ENCODE data around the gene PDE4B. TPM values are rescaled to one million over a fixed set of nuclear protein-coding genes. Genes with fewer than 3 reads are reported as not detected.

PDE4B gene
- total and polyA plus RNA-seq, 2 donors from 2014 or later, result 2.0 to 8.7 TPM

DNA sequence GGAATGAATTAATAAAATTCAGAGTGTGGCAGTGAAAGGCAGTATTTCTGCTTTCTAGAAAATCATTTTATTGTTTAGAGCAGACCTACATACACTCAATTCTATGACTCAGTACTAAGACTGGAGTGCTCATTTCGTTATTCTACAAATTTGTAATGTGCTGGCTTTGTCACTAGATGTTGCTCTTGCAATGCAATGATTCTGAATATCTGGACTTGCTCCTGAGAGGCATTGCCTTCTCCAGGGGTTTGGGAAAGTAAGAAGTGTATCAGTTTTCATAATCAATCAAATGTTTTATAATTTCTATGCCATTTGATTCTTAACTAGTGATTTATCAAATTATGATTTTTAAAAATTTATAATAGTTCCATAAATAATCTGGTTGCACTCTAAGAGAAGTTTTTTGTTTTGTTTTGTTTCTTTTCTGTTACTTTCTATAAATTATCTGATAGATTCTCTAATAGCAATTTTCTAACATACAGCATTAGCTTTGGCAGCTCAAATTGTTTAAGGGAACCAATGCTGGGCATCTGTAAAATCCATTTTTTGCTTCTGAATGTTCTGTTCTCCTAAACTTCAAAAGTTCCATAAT lies 460.7 kb downstream of the PDE4B start:
- H3K4me3 ChIP-seq (ENCODE audit: low read length in 3 of 3), result no peak overlapping the region
- no peaks in the 10 kb centered on the region for H3K36me3 ChIP-seq (ENCODE audit: control insufficient read depth in 2 of 3, insufficient read depth in 3 of 3, low read length in 3 of 3)
- H3K4me1 ChIP-seq (ENCODE audit: control insufficient read depth in 2 of 3, insufficient read depth in 2 of 3, low read depth in 1 of 3, low read length in 3 of 3), result no peaks in the 10 kb centered on the region
- no peaks in the 10 kb centered on the region for H3K27me3 ChIP-seq (ENCODE audit: control insufficient read depth, insufficient read depth, low read length)
- H3K9ac ChIP-seq (ENCODE audit: low read length in 3 of 3), result no peak overlapping the region
- intact Hi-C loops (cut with DNase I), result loop anchor here (5.0 kb wide), 1 partner anchor 194 kb away; no protein-coding TSS in a partner anchor
- H3K27ac ChIP-seq (ENCODE audit: low read depth in 2 of 2, low read length in 2 of 2), result no peak overlapping the region
- TF ChIP-seq, protein P1, sequence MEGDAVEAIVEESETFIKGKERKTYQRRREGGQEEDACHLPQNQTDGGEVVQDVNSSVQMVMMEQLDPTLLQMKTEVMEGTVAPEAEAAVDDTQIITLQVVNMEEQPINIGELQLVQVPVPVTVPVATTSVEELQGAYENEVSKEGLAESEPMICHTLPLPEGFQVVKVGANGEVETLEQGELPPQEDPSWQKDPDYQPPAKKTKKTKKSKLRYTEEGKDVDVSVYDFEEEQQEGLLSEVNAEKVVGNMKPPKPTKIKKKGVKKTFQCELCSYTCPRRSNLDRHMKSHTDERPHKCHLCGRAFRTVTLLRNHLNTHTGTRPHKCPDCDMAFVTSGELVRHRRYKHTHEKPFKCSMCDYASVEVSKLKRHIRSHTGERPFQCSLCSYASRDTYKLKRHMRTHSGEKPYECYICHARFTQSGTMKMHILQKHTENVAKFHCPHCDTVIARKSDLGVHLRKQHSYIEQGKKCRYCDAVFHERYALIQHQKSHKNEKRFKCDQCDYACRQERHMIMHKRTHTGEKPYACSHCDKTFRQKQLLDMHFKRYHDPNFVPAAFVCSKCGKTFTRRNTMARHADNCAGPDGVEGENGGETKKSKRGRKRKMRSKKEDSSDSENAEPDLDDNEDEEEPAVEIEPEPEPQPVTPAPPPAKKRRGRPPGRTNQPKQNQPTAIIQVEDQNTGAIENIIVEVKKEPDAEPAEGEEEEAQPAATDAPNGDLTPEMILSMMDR (IDR thresholded peaks at IDR 0.05; ENCODE audit: borderline replicate concordance, extremely low read depth, insufficient read depth), result peak; percentile 81
- peak; percentile 99 for FAIRE-seq
- no peaks in the 10 kb centered on the region for H3K9me3 ChIP-seq (ENCODE audit: control insufficient read depth in 2 of 3, insufficient read depth in 1 of 3, low read length in 3 of 3)
- peak in 2 of 5 donors; percentile 70 to 78 for DNase-seq

DNA sequence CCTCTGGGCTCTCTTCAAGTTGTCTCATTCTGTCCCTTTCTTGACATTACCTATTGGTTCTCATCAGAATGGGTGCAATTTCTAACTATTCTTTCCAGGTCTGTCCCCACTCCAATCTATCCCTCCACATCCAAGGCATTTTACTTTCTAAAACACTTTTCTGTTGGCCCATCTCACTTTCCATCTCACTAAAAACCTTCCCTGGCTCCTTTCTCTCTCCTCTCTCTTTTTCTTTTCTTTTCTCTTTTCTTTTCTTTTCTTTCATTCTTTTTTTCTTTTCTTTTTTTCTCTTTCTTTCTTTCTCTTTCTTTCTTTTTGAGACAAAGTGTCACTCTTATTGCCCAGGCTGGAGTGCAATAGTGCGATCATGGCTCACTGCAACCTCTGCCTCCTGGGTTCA lies 462.1 kb downstream of the PDE4B start:
- FAIRE-seq, result no peak

DNA sequence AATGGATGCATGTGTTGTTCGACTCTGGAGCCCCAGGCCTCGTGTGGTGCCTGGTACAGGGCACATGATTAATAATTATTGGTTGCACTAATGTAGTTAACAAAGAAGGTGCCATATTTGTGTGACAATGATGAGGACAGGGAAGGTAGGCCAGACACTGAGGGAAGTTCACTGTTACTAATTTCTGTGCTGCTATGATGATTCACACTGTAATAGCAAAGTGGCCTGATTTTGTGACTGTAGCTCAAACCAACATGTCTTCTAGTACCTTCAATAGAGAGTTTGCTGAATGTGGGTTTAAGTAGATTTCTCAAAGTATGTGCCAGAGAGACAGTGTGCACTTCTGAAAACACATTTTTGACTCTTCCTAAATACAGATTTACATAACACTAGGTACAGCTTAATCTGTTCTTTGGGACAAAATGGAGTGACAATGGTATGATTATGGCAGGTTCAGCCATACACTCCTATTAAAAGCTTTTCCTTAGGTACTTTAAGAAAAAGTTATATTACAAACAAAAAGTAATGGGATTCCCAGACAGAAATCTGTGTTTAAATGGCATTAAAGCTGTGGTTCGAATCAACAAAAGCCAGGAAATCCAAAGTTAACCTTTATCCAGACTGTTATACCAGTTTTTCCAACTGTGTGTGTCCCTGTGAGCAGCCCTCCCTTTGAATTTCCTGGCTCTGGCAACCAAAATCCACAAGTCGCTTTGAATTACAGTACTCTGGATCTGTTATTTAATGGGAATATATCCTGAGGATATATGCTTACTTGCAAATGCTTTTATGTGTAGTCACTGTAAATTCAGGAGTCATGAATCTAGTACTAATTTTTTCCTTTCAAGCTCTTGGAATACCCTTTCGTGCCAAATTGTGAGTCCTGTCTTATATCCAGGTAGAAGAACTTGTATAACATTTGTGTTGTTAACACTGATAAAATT lies 464.2 kb downstream of the PDE4B start:
- Histone ChIP-seq H3K4me3 (ENCODE audit: low read length in 3 of 3) (no peak overlapping the region), H3K27ac (ENCODE audit: low read depth in 2 of 2, low read length in 2 of 2) (no peak overlapping the region), H3K4me1 (ENCODE audit: control insufficient read depth in 2 of 3, insufficient read depth in 2 of 3, low read depth in 1 of 3, low read length in 3 of 3) (no peaks in the 10 kb centered on the region), H3K9ac (ENCODE audit: low read length in 3 of 3) (no peak overlapping the region), H3K9me3 (ENCODE audit: control insufficient read depth in 2 of 3, insufficient read depth in 1 of 3, low read length in 3 of 3) (no peaks in the 10 kb centered on the region), H3K27me3 (ENCODE audit: control insufficient read depth, insufficient read depth, low read length) (no peaks in the 10 kb centered on the region), H3K36me3 (ENCODE audit: control insufficient read depth in 2 of 3, insufficient read depth in 3 of 3, low read length in 3 of 3) (no peaks in the 10 kb centered on the region)
- no peak for DNase-seq
- intact Hi-C loops (cut with DNase I), result no loop called here
- no peak for FAIRE-seq
- TF ChIP-seq, protein P1 (IDR thresholded peaks at IDR 0.05; ENCODE audit: borderline replicate concordance, extremely low read depth, insufficient read depth), result no peak

More for the DNA sequence above, 462.1 kb downstream of the PDE4B start:
- no peak overlapping the region for H3K9ac ChIP-seq (ENCODE audit: low read length in 3 of 3)
- no peaks in the 10 kb centered on the region for H3K27me3 ChIP-seq (ENCODE audit: control insufficient read depth, insufficient read depth, low read length)
- no peaks in the 10 kb centered on the region for H3K4me1 ChIP-seq (ENCODE audit: control insufficient read depth in 2 of 3, insufficient read depth in 2 of 3, low read depth in 1 of 3, low read length in 3 of 3)
- H3K4me3 ChIP-seq (ENCODE audit: low read length in 3 of 3), result no peak overlapping the region
- TF ChIP-seq, protein P1 (IDR thresholded peaks at IDR 0.05; ENCODE audit: borderline replicate concordance, extremely low read depth, insufficient read depth), result no peak
- H3K9me3 ChIP-seq (ENCODE audit: control insufficient read depth in 2 of 3, insufficient read depth in 1 of 3, low read length in 3 of 3), result no peaks in the 10 kb centered on the region
- intact Hi-C loops (cut with DNase I), result loop anchor here (5.0 kb wide), 1 partner anchor 193 kb away; no protein-coding TSS in a partner anchor
- no peak overlapping the region for H3K27ac ChIP-seq (ENCODE audit: low read depth in 2 of 2, low read length in 2 of 2)
- no peaks in the 10 kb centered on the region for H3K36me3 ChIP-seq (ENCODE audit: control insufficient read depth in 2 of 3, insufficient read depth in 3 of 3, low read length in 3 of 3)
- DNase-seq, result no peak

Measured in kidney (tissue), 14 donors.